Measurements from ENCODE around the gene KCND3.

Gene KCND3

DNA sequence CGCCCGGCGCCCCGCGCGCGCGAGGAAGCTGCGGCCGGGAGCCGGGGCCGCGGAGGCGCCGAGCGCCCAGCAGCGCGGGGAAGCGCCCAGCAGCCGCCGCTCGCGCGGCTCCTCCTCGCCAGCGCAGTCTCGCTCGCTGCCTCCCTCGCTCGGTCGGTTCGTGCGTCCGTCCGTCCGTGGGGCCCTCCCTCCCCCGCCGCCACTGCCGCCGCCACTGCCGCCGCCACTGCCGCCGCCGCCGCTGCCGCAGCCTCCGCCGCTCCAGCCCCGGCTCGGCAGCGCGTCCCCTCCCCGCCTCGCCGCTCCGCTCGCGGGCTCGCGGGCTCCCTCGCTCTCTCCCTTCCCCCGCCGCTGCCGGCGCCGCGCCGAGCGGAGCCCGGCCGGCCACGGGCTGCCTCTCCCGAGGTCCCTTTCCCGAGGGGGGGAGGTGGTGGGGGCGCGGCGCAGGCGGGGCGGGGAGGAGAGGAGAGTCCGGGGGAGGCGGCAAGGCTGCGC is at the start of gene KCND3:
TSS of gene KCND3 (minus strand) at position 138 of the 495 bp plus-strand sequence.
- Histone ChIP-seq H3K9me3 (ENCODE audit: low read length) (no peaks in the 10 kb centered on the region), H4K20me1 (ENCODE audit: insufficient read depth, low read length) (no peaks in the 10 kb centered on the region), H3K27ac (ENCODE audit: low read depth, low read length, poor library complexity, severe bottlenecking) (no peak within 1 kb of the TSS), H2AFZ (ENCODE audit: low read length) (no peak within 1 kb of the TSS), H3K9ac (ENCODE audit: low read length) (no peak within 1 kb of the TSS), H3K79me2 (ENCODE audit: insufficient read depth, low read length) (no peaks in the 10 kb centered on the region), H3K27me3 (ENCODE audit: insufficient read depth, low read length) (0 out of 2 replicates have a peak, but pooled peaks cover 3% of the 10 kb centered on the region), H3F3A (ENCODE audit: insufficient read depth, low read length) (no peaks in the 10 kb centered on the region), H3K4me1 (ENCODE audit: insufficient read depth, low read length, severe bottlenecking) (no peaks in the 10 kb centered on the region), H3K4me2 (ENCODE audit: low read length) (no peak within 1 kb of the TSS), H3K4me3 (ENCODE audit: low read depth, low read length, poor library complexity, severe bottlenecking) (no peak within 1 kb of the TSS), H3K9me2 (ENCODE audit: low read depth, low read length) (no peaks in the 10 kb centered on the region), H3K36me3 (ENCODE audit: insufficient read depth, low read length) (no peaks in the 10 kb centered on the region)
- TF ChIP-seq, protein P1, sequence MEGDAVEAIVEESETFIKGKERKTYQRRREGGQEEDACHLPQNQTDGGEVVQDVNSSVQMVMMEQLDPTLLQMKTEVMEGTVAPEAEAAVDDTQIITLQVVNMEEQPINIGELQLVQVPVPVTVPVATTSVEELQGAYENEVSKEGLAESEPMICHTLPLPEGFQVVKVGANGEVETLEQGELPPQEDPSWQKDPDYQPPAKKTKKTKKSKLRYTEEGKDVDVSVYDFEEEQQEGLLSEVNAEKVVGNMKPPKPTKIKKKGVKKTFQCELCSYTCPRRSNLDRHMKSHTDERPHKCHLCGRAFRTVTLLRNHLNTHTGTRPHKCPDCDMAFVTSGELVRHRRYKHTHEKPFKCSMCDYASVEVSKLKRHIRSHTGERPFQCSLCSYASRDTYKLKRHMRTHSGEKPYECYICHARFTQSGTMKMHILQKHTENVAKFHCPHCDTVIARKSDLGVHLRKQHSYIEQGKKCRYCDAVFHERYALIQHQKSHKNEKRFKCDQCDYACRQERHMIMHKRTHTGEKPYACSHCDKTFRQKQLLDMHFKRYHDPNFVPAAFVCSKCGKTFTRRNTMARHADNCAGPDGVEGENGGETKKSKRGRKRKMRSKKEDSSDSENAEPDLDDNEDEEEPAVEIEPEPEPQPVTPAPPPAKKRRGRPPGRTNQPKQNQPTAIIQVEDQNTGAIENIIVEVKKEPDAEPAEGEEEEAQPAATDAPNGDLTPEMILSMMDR (IDR thresholded peaks at IDR 0.05; ENCODE audit: low read length), result no peak
- TF ChIP-seq EZH2 (IDR thresholded peaks at IDR 0.05; ENCODE audit: borderline replicate concordance, low read length), result no peak

GRCh38 chr1:112034277-112034676 is 44.8 kb upstream of the KCND3 start:
- Histone ChIP-seq H3F3A (ENCODE audit: insufficient read depth, low read length) (no peaks in the 10 kb centered on the region), H3K4me1 (ENCODE audit: insufficient read depth, low read length, severe bottlenecking) (no peaks in the 10 kb centered on the region), H3K79me2 (ENCODE audit: insufficient read depth, low read length) (no peaks in the 10 kb centered on the region), H3K9ac (ENCODE audit: low read length) (no peak overlapping the region), H3K36me3 (ENCODE audit: insufficient read depth, low read length) (no peaks in the 10 kb centered on the region), H4K20me1 (ENCODE audit: insufficient read depth, low read length) (no peaks in the 10 kb centered on the region), H3K9me3 (ENCODE audit: low read length) (no peaks in the 10 kb centered on the region), H3K4me3 (ENCODE audit: low read depth, low read length, poor library complexity, severe bottlenecking) (no peak overlapping the region), H2AFZ (ENCODE audit: low read length) (no peak overlapping the region), H3K27ac (ENCODE audit: low read depth, low read length, poor library complexity, severe bottlenecking) (no peak overlapping the region), H3K4me2 (ENCODE audit: low read length) (no peak overlapping the region), H3K9me2 (ENCODE audit: low read depth, low read length) (no peaks in the 10 kb centered on the region), H3K27me3 (ENCODE audit: insufficient read depth, low read length) (no peaks in the 10 kb centered on the region)
- TF ChIP-seq, protein P1 (IDR thresholded peaks at IDR 0.05; ENCODE audit: low read length), result no peak
- no peak for TF ChIP-seq EZH2 (IDR thresholded peaks at IDR 0.05; ENCODE audit: borderline replicate concordance, low read length)

DNA sequence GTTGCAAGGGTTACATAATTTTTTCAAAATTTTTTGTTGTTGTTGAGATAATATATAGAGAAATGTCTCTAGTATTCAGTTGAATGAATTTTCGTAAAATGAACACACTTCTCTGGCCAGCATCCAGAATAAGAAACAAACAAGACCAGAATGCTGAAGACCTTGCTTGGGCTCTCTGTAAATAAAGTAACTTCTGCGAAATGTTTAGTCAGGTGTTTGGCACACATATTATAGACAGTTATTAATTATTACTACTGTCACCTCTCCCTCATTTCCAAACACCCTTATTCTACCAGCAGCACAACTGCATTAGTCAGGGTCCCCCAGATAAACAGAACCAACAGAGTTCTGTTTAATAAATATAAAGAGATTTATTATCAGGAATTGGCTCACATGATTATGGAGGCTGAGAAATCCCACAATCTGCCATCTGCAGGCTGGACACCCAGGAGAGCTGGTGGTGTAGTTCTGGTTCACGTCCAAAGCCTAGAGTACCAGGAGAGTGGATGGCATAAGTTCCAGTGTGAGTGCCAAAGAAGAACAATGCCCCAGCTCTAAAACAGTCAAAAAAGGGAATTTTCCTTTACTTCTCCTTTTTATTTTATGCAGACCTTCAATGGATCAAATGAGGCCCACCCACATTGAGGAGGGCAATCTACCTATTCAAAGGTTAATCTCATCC is 44.1 kb upstream of the KCND3 start:
- H3K27me3 ChIP-seq (ENCODE audit: insufficient read depth, low read length), result no peaks in the 10 kb centered on the region
- H3K4me2 ChIP-seq (ENCODE audit: low read length), result no peak overlapping the region
- no peaks in the 10 kb centered on the region for H3K4me1 ChIP-seq (ENCODE audit: insufficient read depth, low read length, severe bottlenecking)
- no peaks in the 10 kb centered on the region for H4K20me1 ChIP-seq (ENCODE audit: insufficient read depth, low read length)
- H3K27ac ChIP-seq (ENCODE audit: low read depth, low read length, poor library complexity, severe bottlenecking), result no peak overlapping the region
- no peaks in the 10 kb centered on the region for H3K36me3 ChIP-seq (ENCODE audit: insufficient read depth, low read length)
- H3K9me3 ChIP-seq (ENCODE audit: low read length), result no peaks in the 10 kb centered on the region
- no peak overlapping the region for H3K4me3 ChIP-seq (ENCODE audit: low read depth, low read length, poor library complexity, severe bottlenecking)
- H3K79me2 ChIP-seq (ENCODE audit: insufficient read depth, low read length), result no peaks in the 10 kb centered on the region
- no peak overlapping the region for H3K9ac ChIP-seq (ENCODE audit: low read length)
- H2AFZ ChIP-seq (ENCODE audit: low read length), result no peak overlapping the region
- TF ChIP-seq EZH2 (IDR thresholded peaks at IDR 0.05; ENCODE audit: borderline replicate concordance, low read length), result no peak
- TF ChIP-seq, protein P1 (IDR thresholded peaks at IDR 0.05; ENCODE audit: low read length), result no peak
- no peaks in the 10 kb centered on the region for H3F3A ChIP-seq (ENCODE audit: insufficient read depth, low read length)
- H3K9me2 ChIP-seq (ENCODE audit: low read depth, low read length), result no peaks in the 10 kb centered on the region
